GM18526 (cell line): ENCODE results near the gene GPS2.

ENCODE experiments used
- POLR2A ChIP-seq: IDR thresholded peaks from 3 replicates; pipeline ENCODE4 v1.6.1; 2011; ENCODE audit not compliant: insufficient read length; ENCODE audit errors: extremely low read depth

GPS2 gene, protein sequence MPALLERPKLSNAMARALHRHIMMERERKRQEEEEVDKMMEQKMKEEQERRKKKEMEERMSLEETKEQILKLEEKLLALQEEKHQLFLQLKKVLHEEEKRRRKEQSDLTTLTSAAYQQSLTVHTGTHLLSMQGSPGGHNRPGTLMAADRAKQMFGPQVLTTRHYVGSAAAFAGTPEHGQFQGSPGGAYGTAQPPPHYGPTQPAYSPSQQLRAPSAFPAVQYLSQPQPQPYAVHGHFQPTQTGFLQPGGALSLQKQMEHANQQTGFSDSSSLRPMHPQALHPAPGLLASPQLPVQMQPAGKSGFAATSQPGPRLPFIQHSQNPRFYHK

DNA sequence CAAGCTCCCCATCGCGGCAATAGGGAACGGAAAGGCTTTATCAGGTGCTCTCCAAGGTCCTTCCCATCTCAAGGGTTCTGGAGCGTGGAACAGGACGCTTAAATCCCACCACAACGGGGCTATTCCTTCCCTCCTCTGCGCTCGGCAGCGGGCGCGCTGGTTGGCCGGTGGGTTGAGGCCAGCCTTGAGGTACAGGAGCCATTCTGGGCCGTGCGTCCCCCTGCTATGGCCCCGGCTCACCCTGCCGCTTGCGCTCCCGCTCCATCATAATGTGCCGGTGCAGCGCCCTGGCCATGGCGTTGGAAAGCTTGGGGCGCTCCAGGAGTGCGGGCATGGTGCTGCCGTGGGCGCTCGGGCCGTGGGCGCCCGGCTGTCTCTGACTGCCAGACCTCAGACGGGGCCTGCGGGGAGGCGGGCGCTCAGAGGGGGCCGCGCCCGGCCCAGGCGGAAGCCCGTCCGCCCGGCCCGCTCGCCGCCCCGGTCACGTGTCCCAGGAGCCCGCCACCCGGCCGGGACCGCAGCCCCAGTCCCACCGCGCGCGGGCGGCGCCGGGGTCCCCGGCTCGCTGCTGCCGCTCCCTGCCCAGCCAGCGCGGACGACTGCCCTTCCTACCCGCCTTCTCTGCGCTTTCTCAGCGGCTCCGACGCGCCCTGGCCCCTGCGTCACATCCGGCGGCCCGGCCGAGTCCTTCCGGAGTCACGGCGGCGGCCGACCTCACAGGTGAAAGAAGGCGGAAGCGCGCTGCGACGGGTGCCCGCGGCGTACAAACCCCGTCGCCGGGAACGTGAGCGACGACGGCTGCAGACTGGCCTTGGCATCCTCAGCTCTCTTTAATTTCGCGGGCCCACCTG is at the start of gene GPS2:
Gene GPS2 (minus strand): TSS at position 642 of the 851 bp plus-strand sequence. CDS start 308 bp downstream, at position 334.
- peak; percentile 86 for TF ChIP-seq POLR2A

DNA sequence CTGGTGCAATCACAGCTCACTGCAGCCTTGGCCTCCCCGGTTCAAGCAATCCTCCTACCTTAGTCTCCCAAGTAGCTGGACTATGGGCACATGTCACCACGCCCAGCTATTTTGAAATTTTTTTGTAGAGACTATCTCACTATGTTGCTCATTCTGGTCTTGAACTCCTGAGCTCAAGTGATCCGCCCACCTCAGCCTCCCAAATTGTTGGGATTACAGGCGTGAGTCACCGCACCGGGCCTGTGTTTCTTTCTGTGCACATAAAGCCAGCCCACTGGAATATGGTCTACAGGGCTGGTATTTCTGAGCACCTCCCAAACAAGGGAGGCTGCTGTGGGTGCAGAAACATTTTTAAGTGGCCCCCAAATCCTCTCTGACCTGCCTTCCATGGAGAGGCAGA is 48.2 kb upstream of the GPS2 start:
- no peak for TF ChIP-seq POLR2A

DNA sequence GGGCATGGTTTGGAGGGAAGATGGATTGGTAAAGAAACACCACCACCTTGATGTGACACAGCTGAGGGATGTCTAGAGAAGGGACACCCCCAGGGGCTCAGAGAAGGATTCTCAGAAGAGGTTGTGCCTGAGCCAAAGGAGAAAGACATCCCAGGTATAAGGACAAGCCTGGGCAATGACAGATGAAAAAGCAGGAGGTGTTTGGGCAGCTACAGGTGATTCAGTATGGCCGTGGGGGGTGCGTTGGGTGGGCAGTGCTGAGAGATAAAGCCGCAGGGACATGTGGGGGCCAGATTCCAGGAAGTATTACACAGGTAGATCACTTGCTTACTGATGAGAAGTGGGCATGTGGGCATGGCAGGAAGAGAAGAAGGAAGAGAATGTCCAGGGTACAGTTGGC is 46.7 kb upstream of the GPS2 start:
- no peak for TF ChIP-seq POLR2A

DNA sequence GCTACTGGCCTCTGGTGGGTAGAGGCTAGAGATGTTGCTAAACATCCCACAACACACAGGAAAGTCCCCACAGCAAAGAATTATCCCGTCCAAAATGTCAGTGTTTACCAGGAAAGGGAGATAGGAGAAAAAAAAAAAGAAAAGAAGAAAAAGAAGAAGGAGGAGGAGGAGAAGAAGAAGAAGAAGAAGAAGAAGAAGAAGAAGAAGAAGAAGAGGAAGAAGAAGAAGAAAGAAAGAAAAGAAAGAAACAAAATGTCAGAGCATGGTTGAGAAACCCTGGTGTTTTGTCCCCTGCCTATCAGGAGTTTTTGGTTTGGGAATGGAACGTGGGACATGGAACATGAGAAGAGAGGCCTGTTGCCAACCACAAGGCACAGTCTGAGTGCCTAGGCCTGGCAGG is 42.2 kb upstream of the GPS2 start:
- TF ChIP-seq POLR2A: no peak

DNA sequence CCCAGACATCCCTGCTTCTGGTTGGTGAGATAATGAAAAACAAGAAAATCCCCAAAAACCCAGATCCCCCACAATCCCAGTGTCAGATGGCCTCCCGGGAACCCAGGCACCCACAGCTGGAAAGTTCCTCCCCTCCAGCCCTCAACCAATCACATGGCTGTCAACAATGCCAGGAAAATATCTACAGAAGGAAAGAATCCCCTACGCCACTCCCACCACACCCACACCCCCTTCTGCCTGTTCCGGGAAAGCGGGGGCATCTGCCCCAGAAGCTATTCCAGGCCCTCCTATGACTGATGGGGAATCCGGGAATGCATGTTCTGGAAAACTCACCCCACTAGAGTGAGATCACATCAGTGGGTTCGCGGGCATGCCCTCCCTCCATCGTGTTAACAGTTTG is 41.6 kb upstream of the GPS2 start:
- TF ChIP-seq POLR2A: no peak

DNA sequence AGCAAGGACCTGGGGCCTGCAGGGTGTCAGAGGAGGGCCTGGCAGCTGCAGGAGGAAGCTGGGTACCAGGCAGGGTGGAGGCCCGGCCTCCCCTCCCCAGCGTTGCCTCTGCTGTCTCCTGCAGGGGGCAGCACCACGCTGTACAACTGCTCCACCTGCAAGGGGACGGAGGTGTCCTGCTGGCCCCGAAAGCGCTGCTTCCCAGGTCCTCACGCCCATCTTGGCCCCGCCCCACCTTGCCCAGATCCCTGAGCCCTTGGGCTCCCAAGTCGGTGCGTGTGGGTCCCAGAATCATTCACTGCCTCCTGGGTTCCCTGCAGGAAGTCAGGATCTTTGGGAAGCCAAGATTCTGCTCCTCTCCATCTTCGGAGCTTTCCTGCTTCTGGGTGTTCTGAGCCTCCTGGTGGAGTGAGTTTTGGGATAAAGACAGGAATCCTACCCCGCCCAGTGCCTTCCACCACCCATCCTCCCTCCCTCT is 41.0 kb upstream of the GPS2 start:
- no peak for TF ChIP-seq POLR2A

DNA sequence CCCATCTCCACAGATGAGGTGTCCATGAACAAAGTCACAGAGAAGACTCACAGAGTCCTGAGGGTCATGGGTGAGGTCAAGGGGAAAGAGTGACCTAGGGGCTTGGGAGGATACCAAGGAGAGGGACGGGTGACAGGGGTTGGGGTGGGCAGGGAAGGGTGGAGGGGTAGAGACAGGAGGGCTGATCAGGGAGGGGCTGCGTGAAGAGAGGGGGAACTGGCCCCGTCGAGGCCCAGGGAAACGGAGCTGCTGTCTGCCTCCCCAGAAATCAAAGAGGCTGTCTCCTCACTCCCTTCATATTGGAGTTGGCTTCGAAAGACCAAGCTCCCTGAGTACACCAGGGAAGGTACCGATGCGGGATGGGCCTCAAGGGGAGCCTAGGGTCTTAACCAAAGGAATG is 40.4 kb upstream of the GPS2 start:
- TF ChIP-seq POLR2A: no peak

DNA sequence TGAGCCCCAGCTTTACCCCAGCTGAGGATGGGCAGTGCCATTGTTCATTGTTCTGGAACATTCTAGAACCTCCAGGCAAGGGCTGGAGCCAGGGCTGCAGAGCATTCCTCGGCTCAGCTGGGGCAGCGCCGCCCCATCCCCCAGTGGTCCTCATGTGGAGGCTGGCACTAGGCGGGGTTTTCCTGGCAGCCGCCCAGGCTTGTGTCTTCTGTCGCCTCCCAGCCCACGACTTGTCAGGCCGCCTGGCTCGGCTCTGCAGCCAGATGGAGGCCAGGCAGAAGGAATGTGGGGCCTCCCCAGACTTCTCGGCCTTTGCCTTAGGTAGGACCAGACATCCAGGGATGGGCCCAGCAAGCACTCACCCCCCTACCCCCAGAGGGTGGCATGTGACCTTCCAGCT is 39.9 kb upstream of the GPS2 start, which contains the start of gene TMEM95:
Gene TMEM95 (plus strand): TSS at position 104 of the 400 bp plus-strand sequence. CDS start 49 bp downstream, at position 153.
- no peak for TF ChIP-seq POLR2A

DNA sequence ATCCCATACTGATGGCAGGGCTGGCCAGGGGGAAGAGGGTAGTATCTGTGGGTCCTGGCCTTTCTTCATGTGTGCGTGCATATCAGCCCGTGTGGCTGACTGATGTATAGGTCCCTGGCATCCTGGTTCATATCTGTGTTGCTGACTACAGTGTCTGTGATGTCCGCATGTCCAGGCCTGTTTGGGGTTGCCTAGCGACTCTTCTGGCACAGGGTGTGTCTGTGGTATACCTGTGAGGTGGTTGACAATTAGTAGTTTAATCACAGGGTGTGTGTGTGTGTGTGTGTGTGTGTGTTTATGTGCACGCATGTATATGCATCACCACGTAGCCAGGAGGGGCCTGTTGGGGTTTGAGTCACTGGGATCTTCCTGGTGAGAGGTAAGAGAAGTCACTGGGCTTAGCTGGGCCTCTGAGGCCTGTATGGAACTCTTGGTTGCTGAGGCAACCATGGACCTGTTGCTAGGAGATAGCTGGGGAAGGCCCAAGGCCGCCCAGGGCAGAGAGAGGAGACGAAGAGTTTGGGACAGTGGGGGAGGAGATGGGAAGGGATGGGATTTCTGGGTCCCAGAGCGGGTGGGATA is 39.2 kb upstream of the GPS2 start:
- TF ChIP-seq POLR2A: no peak

DNA sequence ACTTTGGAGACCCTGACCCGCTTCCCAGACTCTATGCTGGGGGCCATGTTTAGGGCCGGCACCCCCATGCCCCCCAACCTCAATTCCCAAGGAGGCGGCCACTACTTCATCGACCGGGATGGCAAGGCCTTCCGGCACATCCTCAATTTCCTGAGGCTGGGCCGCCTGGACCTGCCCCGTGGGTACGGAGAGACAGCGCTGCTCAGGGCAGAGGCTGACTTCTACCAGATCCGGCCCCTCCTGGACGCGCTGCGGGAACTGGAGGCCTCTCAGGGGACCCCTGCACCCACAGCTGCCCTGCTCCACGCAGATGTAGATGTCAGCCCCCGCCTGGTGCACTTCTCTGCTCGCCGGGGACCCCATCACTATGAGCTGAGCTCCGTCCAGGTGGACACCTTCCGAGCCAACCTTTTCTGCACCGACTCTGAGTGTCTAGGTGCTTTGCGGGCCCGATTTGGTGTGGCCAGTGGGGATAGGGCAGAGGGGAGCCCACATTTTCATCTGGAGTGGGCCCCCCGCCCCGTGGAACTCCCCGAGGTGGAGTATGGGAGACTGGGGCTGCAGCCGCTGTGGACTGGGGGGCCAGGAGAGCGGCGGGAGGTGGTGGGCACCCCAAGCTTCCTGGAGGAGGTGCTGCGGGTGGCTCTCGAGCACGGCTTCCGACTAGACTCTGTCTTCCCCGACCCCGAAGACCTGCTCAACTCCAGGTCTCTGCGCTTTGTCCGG is 37.9 kb upstream of the GPS2 start:
- TF ChIP-seq POLR2A: no peak

DNA sequence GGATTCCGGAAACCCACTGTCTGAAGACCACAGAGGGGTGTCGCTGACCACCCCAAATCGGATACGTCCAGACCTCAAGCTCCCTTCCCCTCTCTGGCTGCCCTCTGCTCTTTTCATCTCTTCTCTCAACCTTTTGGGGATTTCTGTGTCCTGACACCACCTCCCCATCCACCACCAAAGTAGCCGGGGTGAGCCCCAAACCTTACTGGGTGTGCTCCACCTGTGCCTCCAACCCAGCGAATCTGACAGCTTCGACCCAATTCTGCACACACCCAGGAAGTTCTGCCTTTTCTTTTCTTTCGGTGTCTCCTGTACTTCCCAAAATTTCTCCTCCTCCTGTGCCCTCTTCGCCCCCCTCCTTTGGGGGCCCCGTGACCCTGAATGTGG is 37.3 kb upstream of the GPS2 start:
- no peak for TF ChIP-seq POLR2A

DNA sequence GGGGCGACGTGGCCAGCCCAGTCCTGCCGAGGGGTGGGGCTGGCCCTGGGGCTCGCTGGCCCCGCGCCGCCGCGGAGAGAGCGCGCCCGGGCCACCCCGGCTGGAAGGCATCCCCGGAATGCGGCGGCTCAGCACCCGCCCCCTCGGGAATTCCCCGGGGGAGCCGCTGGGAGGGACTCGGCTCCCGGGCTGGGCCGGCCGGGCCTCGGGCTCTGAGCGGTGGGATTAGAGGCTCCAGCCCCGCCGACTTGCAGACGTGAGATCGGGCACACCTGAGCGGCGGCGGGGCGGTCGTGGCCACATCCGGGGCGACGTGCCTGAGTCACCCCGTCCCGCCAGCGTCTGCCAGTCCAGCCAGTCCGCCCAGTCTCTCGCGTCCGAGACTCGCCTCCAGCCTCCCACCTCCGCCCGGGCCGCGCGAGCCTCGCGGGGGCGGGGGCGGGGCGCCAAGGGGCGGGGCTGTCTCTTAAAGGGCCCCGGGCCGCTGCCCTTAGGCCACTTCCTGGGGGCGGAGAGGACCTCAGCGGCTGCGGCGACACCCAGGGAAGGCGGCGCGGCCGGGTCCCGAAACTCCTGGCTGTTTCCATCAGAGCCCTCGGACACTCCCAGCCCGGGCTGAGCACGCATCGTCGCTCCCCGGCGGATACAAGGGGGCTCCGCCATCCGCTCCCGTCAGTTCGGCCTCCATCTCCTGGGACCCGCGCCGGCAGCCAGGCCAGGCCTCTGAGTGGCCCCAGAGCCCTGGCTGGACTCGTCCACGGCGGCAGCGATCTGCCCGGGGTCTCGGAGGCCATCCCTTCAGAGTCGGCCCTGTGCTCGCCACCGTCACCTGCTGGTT is 36.7 kb upstream of the GPS2 start, which contains the start of gene KCTD11:
Gene KCTD11 (plus strand): TSS at position 498 of the 838 bp plus-strand sequence.
- peak; percentile 25 for TF ChIP-seq POLR2A

DNA sequence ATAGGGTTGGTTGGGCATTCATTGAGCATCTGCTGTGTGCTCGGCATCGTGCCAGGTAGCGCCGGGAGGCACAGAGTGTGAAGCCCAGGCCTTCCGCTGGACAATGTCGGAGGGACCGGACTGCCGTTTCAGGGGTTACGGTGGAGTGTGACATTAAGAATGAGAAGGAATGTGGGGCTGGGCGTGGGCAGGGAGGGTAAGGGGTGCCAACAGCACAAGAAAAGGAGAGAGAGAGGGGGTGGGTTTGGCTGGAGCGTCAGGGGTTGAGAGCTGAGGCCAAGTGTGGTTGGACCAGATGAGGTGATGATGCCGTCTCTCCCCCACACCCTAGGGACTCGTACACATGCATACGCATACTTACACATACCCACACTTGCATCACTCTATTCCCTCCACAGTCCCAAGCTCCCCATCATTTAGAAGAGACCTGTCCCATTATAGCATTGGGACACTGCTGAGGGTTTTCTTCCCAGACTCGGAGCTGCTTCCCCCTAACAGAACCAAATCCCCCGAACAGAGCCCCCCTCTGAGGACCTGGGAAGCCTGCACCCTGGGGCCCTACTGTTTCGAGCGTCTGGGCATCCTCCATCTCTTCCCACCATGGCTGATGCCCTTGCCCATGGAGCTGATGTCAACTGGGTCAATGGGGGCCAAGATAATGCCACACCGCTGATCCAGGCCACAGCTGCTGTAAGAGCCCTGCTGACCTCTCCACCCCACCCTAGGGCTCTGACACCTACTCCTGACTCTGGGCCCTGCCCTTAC is 33.5 kb upstream of the GPS2 start:
- TF ChIP-seq POLR2A: no peak
